OCI-LY1 (cell line): ENCODE data around the gene FADD.

Source experiments
- EZH2 ChIP-seq: fragments of 200-600 bp; sonication (generic), shearing (Covaris generic); IDR thresholded peaks from 2 replicates; pipeline ENCODE4 v1.8.0; 2017; ENCODE audit warnings: borderline replicate concordance, mixed run types, mild to moderate bottlenecking, antibody characterized with exemption, low read length, moderate library complexity, mixed read lengths
- TF ChIP-seq, protein P1 (sequence below): fragments of 200-600 bp; sonication (generic), shearing (Covaris generic); IDR thresholded peaks from 2 replicates; pipeline ENCODE4 v1.5.1; 2017; ENCODE audit warnings: mild to moderate bottlenecking, antibody characterized with exemption, low read length, moderate library complexity, mixed read lengths

DNA sequence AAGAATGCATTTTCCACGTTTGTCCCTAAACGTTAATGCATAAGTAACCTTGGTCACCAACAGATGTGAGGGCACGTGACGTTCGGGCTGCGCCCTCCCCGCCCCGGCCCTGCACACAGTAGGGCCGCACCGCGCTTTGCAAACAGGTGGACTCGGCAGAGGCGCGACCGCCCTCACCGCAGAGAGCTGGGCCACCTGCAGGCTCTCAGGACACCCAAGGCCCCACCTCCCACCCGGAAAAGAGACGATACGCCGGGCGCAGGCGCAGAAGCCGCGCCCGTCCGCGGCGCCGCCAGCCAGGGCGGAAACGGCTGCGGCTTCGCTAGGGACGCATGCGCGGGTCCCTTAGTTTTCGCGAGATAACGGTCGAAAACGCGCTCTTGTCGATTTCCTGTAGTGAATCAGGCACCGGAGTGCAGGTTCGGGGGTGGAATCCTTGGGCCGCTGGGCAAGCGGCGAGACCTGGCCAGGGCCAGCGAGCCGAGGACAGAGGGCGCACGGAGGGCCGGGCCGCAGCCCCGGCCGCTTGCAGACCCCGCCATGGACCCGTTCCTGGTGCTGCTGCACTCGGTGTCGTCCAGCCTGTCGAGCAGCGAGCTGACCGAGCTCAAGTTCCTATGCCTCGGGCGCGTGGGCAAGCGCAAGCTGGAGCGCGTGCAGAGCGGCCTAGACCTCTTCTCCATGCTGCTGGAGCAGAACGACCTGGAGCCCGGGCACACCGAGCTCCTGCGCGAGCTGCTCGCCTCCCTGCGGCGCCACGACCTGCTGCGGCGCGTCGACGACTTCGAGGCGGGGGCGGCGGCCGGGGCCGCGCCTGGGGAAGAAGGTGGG is at the start of gene FADD:
- TF ChIP-seq, protein P1, sequence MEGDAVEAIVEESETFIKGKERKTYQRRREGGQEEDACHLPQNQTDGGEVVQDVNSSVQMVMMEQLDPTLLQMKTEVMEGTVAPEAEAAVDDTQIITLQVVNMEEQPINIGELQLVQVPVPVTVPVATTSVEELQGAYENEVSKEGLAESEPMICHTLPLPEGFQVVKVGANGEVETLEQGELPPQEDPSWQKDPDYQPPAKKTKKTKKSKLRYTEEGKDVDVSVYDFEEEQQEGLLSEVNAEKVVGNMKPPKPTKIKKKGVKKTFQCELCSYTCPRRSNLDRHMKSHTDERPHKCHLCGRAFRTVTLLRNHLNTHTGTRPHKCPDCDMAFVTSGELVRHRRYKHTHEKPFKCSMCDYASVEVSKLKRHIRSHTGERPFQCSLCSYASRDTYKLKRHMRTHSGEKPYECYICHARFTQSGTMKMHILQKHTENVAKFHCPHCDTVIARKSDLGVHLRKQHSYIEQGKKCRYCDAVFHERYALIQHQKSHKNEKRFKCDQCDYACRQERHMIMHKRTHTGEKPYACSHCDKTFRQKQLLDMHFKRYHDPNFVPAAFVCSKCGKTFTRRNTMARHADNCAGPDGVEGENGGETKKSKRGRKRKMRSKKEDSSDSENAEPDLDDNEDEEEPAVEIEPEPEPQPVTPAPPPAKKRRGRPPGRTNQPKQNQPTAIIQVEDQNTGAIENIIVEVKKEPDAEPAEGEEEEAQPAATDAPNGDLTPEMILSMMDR = no peak
- no peak for TF ChIP-seq EZH2
